Stimulated activated CD4-positive, alpha-beta T cell treated with anti-CD3 and anti-CD28 coated beads, Interleukin-15, amount 100 ng/mL, for 48 hours (primary cell): ENCODE results near the gene CDKL1.
"Not testable (repeated sequence)": the region's sequence is repeated elsewhere in the genome, so short reads cannot be mapped to it uniquely, and the experiment has no call there.

Source experiments
- DNase-seq, 2 donors: peaks; one replicate each; pipeline ENCODE4 v3.0.0-alpha.2; 2020; ENCODE audit warnings: low read depth in 2 of 2

Gene CDKL1

DNA sequence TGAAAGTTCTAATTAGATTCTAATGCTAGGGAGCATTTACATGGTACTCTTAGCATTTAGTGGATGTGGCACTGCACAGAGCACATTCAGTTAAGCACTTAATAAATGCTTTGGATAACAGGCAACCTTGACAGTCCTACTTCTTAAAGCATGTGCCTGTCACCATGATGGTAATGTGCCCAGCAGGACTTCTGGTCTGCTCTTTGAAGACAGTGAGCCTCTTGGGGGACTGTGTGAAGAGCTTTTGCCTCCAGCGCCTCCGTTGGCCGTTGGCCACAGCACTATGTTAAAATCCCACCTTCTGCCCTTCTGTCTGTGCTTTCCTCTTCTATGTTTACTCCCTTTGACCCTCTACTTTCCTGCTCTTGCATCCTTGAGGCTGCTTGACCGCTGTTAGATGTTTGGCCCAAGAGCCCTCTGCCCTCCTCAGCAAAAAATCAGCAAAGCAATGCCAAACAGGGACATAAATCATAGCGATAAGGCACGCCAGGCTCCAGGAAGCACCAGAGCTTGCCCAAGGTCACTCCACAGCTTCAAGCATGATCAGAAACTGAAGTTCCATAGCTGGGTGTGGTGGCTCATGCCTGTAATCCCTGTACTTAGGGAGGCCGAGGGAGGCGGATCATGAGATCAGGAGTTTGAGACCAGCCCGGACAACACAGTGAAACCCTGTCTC, 8.3 kb downstream of the CDKL1 start:
- no peak for DNase-seq

DNA sequence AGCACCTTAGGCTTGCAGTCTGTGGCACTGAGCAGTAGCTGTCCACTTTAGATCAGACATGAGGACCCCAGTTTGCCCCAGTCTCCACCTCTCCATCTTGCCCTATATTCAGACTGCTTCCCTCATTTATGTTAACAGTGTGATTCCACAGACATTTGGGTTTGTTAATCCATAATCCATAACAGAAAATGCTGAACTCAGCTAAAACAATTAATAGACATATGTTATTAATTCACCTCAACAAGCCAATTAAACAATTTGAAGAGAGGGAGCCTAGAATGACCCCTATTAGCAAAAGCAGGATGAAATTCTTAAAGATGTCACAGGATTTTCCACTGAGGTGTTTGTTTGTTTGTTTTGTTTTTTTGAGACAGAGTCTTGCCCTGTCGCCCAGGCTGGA, 9.1 kb downstream of the CDKL1 start:
- no peak for DNase-seq

DNA sequence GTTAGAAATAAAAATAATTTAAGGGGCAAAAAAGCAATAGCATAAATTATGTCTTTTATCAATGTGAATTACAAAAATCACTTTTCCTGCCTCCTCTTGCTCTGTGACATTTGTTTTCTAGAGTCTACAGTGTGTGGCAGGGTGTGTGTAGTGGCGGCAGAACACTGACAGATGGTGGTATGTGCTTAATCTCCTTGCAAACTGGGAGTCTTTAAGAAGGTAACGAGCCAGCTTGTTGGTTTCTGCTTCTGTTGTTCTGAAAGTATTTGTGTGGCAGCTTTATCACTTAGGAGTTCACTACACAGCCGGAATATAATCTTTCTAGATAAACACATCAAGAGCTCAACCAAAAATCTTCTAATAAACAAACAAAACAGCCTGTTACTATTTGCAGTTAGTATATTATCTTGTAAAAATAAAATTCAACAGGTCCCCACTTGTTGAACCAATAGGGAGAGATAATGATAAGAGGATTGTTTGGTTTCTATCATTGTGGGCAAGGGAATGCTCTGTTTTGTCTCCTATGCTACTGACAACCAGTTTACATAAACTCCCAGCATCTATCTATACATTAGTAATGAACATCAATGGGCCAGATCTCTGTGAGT, 13.0 kb downstream of the CDKL1 start:
- no peak for DNase-seq

DNA sequence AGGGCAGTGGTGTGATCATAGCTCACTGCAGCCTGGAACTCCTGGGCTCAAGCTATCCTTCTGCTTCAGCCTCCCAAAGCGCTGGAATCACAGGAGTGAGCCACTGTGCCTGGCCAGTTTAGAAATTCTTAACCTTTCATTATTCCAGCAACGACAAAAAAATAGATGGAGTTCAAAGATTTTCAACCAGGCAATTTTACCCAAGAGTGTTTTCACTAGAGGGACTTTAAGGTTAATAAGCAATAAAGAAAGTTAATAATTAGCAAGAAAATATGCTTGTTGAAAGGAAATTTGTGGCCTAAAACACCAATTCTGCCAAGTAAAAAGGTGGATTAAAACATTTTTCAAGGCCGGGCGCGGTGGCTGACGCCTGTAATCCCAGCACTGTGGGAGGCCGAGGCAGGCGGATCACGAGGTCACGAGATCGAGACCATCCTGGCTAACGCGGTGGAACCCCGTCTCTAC, 14.8 kb downstream of the CDKL1 start:
- no peak for DNase-seq

DNA sequence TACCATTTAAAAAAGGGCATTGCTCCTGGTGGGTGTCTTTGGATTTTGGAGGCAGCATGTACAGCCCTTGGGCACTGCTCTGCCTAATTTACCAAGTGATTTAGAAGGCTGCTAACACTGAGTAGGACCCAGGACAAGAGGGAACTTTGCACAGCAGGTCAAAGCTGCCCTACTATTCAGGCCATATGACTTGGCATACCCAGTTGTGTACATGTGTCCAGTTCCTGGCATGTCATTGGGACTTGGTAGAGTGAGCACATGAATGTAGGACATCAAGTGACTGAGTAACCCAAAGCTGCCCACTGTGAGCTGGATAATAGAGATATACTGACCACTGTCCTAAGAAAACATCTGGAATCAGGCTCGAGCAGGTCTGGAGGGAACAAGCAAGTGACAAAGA, 15.7 kb downstream of the CDKL1 start:
- no peak for DNase-seq

DNA sequence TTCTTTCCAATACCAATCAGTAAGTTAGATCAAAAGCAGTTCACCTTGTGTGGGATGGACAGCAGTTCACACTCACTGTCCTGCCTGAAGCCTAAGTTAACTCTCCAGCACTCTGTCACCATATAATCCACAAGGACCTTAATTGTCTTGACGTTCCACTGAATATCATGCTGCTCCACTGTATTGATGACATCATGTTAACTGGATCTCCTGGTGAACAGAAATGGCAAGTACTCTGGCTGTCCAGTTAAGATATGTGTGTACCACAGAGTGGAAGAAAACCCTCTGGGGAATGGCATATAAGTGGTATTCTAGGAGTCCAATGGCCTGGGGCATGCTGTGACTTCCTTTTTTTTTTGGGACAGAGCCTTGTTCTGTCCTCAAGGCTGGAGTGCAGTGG, 16.2 kb downstream of the CDKL1 start:
- no peak for DNase-seq

DNA sequence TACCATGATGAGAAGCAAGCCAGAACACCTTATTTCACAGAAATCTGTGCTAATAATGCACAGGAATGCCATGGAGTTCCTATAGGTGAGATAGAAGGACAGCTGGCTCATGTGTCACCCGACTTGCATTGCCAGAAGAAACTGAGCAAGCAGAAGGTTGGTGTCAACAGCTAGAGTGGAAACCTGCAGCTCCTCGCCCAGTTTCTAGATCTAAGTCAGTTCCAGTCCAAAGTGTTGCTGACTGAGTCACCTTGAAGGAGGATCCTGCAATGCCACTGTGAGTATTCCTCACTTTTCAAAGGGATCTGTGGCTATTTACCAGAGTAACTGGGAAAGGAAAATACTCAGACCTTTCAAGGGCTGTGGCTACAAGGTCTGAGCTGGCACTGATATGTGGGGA, 17.1 kb downstream of the CDKL1 start:
- no peak for DNase-seq

DNA sequence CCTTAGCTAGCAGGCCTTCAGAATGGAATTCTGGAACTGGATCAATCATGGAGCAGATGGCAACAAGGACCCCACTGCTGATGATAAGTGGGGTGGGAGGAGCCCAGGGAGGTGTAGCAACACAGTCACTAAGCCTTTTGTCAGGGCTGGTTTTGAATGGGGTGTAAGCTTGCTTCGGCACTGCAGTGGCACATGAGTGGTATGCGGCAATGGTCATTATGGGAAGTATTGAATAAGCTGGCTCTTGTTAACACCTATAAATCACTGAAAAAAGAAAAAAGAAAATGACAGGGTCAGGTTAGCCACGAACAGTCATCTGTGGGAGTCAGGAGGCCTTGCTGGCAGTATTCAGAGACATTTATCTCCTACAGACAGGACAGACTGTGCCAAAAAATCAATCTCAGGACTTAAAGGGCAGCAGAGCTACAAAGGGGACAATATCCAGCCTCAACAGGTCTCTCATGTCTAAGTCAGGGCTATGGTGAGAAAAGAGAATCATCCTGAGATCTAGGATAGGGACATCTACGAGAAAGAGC, 19.1 kb downstream of the CDKL1 start:
- DNase-seq: no peak

DNA sequence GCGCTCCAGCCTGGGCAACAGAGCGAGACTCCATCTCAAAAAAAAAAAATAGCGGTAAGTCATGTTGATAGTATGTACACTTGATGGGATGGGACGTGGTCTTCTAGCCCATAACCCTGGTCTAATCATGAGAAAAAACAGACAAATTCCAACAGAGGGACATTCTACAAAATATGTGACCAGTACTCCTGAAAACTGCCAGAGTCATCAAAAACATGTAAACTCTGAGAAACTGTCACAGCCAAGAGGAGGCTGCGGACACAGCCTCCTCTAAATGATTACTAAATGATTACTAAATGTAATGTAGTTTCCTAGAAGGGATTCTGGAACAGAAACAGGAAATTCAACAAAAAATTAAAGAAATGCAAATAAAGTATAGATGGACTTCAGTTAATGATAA, 20.9 kb downstream of the CDKL1 start:
- no peak for DNase-seq

DNA sequence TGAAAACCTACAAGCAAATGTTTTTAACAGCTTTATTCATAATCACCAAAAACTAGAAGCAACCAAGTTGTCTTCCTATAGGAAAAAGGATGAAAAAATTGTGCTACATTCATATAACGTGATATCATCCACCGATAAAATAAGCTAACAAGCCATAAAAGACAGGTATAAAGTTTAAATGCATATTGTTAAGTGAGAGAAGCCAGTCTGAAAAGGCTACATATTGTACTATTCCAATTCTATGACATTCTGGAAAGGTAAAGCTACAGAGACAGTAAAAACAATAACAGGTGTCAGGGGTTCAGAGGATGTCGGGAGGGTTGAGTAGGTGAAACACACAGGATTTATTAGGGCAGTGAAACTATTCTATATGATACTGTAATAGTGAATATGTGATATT, 22.7 kb downstream of the CDKL1 start:
- no peak for DNase-seq

DNA sequence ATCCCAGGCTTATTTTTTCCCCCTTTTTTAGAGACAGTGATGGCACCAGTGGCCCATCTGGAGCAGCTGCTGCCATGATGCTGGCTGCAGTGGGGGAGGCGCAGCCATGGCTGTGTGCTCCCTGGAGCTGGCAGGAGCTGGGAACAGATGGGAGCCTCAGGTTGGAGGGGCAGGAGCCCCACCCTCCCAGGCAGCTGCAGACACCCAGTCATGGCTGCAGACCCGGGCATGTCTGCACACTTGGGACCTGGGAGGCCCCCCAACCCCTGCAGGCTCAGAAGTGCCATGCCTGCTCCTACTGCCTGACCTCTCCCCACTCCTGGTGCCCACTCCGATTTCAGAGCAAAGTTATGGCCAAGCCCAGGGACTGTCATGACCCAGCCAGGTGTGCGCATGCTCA, 25.1 kb downstream of the CDKL1 start:
- DNase-seq: no peak

DNA sequence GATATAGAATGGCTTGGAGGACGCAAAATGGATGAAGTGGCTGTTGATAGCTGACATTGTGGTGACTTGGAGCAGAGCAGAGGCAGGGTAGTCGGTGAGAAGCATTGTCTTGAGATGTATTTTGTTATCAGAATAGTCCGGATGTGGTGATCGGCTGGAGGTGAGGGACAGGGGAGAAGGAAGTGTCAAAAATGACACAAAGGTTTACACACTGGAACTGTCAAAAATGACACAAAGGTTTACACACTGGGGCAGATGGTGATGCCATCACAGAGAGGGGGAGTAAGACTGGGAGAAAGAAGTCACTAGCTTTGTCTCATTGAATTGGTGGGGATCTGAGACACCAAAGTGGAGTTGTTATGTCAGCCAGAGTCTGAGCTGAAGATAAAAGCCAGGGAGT, 30.1 kb downstream of the CDKL1 start:
- no peak for DNase-seq

DNA sequence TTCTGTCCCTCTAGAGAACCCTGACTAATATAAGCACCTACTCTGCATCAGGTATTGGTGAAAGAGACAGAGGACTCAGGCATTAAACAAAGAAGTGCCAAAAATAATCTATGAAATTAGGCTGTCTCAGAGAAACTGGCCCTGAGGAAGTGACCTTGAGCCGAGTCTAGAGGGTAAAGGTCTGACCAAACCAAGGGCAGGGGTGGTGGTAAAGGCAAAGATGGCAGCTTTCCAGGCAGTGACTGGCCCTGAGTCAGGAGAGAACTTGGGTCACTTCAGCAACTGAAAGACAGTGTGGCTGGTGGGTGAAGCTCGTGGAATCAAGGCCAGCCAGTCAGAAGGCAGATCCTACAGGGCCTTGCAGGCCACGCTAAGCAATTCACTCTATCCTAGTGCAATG, 30.6 kb downstream of the CDKL1 start:
- no peak for DNase-seq

DNA sequence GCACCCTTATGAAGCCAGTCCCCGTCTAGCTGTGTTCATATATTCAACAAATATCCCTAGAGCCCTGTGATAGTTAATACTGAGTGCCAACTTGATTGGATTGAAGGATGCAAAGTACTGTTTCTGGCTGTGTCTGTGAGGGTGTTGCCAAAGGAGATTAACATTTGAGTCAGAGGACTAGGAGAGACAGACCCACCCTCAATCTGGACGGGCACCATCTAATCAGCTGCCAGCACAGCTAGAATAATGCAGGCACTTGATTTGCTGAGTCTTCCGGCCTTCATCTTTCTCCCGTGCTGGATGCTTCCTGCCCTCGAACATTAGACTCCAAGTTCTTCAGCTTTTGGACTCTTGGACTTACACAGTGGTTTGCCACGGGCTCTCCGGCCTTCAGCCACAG, 31.1 kb downstream of the CDKL1 start:
- DNase-seq: not testable (repeated sequence)

DNA sequence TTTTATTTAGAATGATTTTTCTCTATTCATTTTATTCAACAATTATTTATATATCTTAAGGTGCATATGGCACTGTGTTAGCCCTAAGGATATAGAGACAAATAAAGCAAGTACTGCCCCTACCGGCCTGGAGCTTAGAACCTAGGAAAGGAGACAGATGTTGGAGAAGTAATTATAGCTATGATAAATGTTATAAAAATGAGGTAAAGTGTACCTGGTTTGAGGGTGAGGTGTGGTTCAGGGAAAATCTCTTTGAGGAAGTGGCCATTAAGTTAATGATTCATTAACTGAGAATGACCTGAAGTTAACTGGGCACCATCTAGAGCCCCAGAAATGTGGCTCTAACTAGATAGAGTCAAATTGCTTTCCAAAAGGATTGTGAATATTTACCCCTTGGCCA, 31.9 kb downstream of the CDKL1 start:
- no peak for DNase-seq

DNA sequence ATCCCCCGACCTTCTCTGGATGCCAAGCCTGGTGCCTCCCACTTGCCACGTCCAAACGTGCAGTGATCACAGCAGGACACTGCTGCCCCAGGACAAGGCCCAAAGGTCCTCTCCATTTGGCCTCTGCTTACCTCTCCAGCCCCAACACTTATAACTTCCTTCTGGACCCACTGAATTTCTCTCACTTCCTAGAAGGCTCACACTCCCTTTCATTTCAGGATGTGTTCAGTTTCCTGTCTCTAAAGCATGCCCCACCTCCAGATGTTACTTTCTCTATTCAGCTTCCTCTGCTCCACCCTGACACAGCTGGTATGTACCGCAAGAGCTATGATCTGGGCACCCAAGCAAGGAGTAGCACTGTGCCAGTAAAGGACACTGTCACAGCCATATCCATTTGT, 33.0 kb downstream of the CDKL1 start:
- peak; percentile 13 to 16 for DNase-seq

DNA sequence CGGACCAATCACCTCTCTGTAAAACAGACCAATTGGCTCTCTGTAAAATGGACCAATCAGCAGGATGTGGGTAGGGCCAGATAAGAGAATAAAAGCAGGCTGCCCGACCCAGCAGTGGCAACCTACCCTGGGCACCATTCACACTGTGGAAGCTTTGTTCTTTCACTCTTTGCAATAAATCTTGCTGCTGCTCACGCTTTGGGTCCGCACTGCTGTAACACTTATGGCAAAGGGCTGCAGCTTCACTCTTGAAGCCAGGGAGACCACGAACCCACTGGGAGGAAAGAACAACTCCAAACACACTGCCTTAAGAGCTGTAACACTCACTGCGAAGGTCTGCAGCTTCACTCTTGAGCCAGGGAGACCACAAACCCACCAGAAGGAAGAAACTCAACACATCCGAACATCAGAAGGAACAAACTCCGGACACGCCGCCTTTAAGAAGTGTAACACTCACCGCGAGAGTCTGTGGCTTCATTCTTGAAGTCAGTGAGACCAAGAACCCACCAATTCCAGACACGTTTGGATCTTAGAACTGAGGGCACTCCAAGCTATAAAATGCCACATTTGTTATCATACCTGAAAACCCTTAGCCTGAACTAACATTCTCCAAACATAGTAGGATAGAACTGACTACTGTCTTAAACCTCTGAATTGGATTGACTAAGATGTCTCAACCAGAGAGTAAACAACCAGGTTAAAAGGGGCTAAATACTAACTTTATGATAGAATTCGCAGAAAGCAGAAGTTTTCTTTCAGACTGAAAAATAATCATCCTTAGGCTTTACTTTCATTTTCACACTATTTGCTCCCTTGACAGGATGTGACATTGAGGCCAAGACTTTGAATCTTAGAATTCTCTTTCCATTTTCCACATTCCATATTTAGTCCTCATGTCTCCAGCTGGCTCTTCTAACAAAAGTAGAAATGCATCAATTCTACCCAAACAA, 33.6 kb downstream of the CDKL1 start:
- peak in 1 of 2 donors; percentile 15 for DNase-seq

DNA sequence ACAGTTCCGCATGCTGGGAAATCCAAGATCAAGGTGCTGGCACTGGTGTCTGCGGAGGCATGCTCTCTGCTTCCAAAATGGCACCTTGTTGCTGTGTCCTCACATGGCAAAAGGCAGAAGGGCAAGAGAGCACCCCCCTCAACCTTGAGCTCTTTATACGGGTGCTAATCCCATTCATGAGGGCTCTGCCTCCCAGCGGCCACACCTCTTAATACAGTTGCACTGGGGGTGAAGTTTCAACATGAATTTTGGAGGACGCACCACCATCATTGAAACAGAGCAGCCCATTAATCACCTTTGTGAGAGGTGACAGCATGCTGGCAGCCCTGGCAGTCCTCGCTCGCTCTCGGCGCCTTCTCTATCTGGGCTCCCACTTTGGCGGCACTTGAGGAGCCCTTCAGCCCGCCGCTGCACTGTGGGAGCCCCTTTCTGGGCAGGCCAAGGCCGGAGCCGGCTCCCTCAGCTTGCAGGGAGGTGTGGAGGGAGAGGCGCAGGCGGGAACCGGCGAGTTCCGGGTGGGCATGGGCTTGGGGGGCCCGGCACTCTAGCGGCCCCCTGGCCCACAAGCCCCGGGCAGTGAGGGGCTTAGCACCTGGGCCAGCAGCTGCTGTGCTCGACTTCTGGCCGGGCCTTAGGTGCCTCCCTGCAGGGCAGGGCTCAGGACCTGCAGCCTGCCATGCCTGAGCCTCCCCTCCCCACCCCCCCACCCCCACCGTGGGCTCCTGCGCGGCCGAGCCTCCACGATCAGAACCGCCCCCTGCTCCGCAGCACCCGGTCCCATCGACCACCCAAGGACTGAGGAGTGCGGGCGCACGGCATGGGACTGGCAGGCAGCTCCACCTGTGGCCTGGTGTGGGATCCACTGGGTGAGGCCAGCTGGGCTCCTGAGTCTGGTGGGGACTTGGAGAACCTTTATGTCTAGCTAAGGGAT, 34.9 kb downstream of the CDKL1 start:
- not testable (repeated sequence) for DNase-seq

DNA sequence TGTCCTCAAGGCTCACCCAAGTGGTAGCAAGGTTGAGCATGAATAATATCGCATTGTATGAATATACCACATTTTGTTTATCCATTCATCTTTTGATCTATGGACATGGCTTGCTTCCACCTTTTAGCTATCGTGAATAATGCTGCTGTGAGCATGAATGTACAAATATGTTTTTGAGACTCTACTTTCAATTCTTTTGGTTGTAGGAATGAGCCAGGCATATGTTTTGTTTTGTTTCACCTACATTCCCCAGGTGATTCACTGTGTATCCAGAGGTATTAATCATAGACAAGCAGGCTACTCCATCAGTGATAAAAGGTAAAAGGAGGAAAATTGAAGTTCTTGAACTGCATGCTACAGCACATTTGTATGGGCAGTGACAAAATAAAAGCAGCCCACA, 35.8 kb downstream of the CDKL1 start:
- no peak for DNase-seq

DNA sequence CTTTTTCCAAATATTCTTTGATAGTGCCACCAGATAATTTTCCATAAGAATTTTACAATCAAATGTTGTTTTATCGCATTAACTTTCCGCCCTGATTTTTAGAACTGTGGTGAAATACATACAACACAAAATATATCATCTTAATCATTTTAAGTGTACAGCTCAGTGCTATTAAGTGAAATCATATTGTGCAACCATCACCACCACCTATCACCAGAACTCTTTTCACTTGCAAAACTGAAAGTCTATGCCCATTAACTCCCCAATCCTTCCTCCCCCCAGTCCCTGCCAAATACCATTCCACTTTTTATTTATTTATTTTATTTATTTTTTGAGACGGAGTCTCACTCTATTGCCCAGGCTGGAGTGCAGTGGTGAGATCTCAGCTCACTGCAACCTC, 36.6 kb downstream of the CDKL1 start:
- DNase-seq: no peak

DNA sequence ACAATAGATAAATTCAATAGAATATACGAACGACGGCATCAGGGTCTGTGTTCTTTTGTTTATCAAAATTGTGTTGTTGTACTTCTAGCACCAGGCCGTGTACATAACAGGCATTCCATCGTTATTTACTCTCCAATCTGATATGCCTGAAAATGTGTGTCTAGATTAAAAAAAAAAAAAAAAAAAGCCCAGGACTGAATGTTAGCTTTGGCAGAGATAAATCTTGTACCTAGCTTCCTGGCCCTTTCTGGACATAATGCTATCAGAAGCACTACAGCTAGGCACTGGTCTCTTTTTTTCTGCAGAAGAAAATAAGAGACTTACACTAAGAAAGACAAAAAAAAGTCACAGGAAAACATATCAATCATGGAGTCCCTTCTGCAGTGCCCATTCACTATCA, 37.0 kb downstream of the CDKL1 start:
- no peak for DNase-seq
